Activated T-helper 17 cell treated with anti-CD3 and anti-CD28 coated beads, Interleukin-2, amount 50 U/mL, for 72 hours (primary cell): ENCODE measurements around the gene KIF15. TPM values are rescaled to one million over a fixed set of nuclear protein-coding genes. Genes with fewer than 3 reads are reported as not detected.
"Not testable (repeated sequence)": the region's sequence is repeated elsewhere in the genome, so short reads cannot be mapped to it uniquely, and the experiment has no call there.

Source experiments
- ATAC-seq: fragments of 150-1000 bp; cut with Tn5 transposase; replicated peaks from 2 replicates; pipeline ENCODE4 v1.10.0; 2021; ENCODE audit warnings: mild to moderate bottlenecking, moderate library complexity
- H3K27ac Mint-ChIP-seq: one replicate; pipeline ENCODE4 v1.8.0; 2022; ENCODE audit warnings: mixed read lengths
- H3K27me3 Mint-ChIP-seq: one replicate; pipeline ENCODE4 v1.8.0; 2022; ENCODE audit warnings: mixed read lengths
- H3K36me3 Mint-ChIP-seq: one replicate; pipeline ENCODE4 v1.8.0; 2022; ENCODE audit warnings: low read depth, mild to moderate bottlenecking, mixed read lengths
- H3K4me1 Mint-ChIP-seq: one replicate; pipeline ENCODE4 v1.8.0; 2022; ENCODE audit warnings: mixed read lengths
- H3K4me3 Mint-ChIP-seq: one replicate; pipeline ENCODE4 v1.8.0; 2022; ENCODE audit warnings: mild to moderate bottlenecking, mixed read lengths
- H3K9me3 Mint-ChIP-seq: one replicate; pipeline ENCODE4 v1.8.0; 2022; ENCODE audit warnings: mixed read lengths
- total RNA-seq, 2 donors: library from RNA; stranded (reverse); gene quantifications; one replicate each; pipeline ENCODE4 v1.2.3, GENCODE V29; 2022

The KIF15 gene
- total RNA-seq, 2 donors from 2014 or later, result 25.3 to 34.7 TPM

DNA sequence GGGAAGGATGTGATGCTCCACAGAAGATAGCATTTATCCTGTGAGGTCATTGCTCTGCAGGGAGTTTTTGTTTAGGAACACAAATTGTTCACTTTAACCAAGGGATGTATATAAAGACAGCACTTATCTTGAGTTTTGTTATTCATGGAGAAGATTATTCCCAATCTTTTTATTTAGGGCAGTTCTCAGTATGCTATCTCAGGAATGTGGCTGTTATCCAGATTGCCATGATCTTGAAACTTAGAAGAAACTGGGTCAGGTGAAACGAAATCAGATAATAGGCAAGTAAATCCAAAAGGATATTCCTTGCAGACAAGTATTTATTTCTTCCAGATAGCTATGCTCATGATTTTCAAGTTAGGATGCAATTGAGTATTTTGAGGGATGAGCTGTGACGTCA is 80.8 kb downstream of the KIF15 start:
- Mint-ChIP-seq H3K9me3 (no peaks in the 10 kb centered on the region), H3K36me3 (peaks cover 45% of the 10 kb centered on the region), H3K27me3 (no peaks in the 10 kb centered on the region), H3K27ac (no peak overlapping the region), H3K4me3 (no peak overlapping the region), H3K4me1 (no peaks in the 10 kb centered on the region)
- ATAC-seq, result no peak

DNA sequence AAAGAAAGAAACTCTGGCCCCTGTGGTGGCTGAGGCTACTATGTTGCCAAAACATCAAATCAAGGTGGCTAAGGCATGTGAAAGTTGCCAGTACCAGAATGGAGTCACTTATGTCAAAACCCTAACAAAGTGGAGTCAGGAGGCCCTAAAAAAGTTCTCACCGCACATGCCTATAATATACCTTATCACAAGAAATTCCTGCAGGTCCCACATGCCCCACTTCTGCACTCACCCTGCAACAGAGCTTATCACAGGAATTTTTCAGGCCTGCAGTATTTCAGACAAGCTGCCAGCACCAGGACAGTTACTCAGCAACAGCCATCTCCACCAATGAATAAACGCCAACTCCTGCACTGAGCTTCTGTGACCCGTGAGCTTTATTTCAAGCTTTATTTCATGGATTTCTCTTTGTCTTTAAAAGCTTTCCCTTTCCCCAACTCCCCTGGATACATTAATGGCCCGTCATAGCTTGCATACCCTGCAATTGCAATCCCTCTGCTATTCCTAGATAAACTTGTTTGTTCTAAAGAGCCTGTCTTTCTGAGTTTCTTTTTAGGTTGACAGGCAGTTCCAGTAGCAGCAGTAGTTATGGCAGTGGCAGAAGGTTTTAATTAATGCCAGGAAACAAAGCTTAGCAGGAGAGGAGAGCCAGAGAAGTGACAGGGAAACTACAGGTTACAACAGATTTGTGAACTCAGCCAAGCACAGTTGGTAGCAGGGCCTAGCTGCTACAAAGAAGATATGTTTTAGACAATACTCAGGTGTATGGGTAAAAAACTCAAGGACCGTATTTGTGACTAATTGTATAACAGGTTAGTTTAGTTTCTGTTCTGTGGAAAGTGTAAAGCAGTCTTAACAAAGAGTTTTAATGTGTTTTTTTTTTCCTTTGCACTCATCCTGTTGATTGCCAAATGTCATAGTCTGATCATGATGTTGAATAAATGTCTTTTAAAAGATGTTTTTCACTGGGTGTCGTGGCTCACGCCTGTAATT is 84.2 kb downstream of the KIF15 start:
- peaks cover 25% of the 10 kb centered on the region for H3K36me3 Mint-ChIP-seq
- ATAC-seq, result no peak
- H3K4me3 Mint-ChIP-seq, result no peak overlapping the region
- H3K27ac Mint-ChIP-seq, result peak overlapping the region; percentile 3
- no peaks in the 10 kb centered on the region for H3K9me3 Mint-ChIP-seq
- H3K4me1 Mint-ChIP-seq, result no peaks in the 10 kb centered on the region
- H3K27me3 Mint-ChIP-seq, result no peaks in the 10 kb centered on the region

DNA sequence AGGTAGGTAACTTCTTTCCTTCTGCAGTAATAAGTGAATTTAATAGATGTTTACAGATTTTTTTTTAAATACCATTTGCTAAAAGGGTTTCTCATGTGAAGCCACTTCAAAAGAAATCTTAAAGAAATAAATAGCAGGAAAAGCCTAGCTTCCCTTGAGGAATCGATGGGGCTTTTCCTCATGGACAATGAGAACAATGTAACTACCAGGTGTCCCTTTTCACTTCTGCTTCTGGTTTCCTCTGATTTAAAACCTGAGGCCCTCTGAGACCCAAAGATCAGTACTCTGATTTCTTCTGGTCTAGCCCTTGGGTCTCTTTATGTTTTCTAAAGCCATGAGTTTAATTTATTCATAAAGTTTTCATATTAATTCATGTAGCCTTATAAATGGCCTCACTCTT is 87.0 kb downstream of the KIF15 start:
- H3K9me3 Mint-ChIP-seq, result no peaks in the 10 kb centered on the region
- ATAC-seq, result no peak
- H3K27ac Mint-ChIP-seq, result no peak overlapping the region
- no peak overlapping the region for H3K4me3 Mint-ChIP-seq
- H3K4me1 Mint-ChIP-seq, result no peaks in the 10 kb centered on the region
- H3K27me3 Mint-ChIP-seq, result no peaks in the 10 kb centered on the region
- peaks cover 22% of the 10 kb centered on the region for H3K36me3 Mint-ChIP-seq

DNA sequence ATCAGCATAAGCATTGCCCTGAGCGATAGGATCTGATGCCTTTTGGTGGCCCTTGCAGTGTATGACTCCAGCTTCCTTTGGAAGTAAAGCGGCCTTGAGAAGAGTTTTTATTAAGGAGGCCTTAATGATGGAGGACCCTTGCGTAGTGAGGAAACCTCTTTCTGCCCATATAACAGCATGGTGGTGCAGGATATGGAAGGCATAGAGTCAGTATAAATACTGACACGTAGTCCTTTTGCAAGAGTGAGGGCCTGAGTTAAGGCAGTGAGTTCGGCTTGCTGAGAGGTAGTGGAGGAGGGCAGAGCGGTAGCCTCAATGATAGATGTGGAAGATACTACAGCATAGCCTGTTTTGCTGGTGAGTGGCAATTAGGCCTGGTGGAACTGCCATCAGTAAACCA is 95.1 kb downstream of the KIF15 start:
- not testable (repeated sequence) for H3K4me1 Mint-ChIP-seq, H3K36me3 Mint-ChIP-seq, H3K27ac Mint-ChIP-seq, H3K9me3 Mint-ChIP-seq, ATAC-seq, H3K27me3 Mint-ChIP-seq, H3K4me3 Mint-ChIP-seq

DNA sequence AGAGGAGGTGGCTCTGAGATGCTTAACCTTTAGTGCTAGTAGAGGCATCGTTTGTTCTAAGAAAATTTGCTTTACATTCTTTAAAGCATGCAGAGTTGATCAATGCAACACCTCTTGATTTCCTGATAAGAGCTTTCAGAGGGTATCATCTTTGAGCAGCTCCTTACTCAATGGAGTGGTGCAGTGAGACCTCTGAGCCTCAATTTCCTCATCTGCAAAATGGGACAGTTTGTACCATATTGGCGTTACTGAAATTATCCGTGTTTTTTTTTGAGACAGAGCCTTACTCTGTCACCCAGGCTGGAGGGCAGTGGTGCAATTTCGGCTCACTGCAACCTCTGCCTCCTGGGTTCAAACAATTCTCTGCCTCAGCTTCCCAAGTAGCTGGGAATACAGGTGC is 98.5 kb downstream of the KIF15 start:
- H3K9me3 Mint-ChIP-seq, result no peaks in the 10 kb centered on the region
- peaks cover 4% of the 10 kb centered on the region for H3K4me1 Mint-ChIP-seq
- H3K27me3 Mint-ChIP-seq, result no peaks in the 10 kb centered on the region
- no peak for ATAC-seq
- no peaks in the 10 kb centered on the region for H3K36me3 Mint-ChIP-seq
- H3K27ac Mint-ChIP-seq, result no peak overlapping the region
- H3K4me3 Mint-ChIP-seq, result no peak overlapping the region

DNA sequence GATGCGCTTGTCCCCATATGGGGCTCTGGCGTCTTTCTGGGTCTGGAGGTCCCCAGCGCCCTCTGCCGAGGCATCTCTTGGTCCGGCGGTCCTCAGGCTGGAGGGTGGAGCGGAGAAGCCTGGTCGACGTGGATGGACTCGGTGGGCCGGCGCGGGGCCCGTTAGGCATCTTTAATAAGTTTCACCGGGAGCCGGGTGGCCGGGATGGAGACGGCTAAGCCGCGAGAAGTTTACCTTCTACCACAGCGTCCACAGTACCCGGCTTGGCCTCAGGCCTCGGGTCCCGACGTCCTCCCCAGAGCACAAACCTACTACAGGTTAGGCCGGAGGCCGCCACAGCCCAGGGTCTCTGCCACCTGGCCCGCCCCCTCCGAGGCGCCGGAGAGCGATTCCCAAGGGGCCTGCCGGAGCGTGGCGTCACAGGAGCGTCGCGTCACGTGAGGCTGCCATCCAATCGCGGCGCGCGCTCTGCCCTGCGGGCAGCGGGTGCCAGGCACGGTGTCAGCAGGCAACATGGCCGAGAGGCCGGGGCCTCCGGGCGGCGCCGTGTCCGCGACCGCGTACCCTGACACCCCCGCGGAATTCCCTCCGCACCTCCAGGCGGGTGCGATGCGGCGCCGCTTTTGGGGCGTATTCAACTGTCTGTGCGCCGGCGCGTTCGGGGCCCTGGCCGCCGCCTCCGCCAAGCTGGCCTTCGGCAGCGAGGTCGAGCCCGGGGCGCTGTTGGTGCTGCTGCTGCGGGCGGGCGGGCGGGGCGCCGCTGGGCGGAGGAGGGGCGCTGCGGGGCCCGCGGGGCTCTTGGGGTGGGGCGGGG is 100.0 kb downstream of the KIF15 start, which contains the start of gene TMEM42:
TSS of gene TMEM42 (plus strand) at position 501 of the 814 bp plus-strand sequence. CDS start at position 514, 13 bp downstream.
- peak; percentile 99 for ATAC-seq
- Mint-ChIP-seq H3K9me3 (no peaks in the 10 kb centered on the region), H3K4me3 (peak within 1 kb of the TSS; percentile 84), H3K4me1 (peaks cover 13% of the 10 kb centered on the region), H3K36me3 (no peaks in the 10 kb centered on the region), H3K27ac (peak within 1 kb of the TSS; percentile 87), H3K27me3 (no peaks in the 10 kb centered on the region)

DNA sequence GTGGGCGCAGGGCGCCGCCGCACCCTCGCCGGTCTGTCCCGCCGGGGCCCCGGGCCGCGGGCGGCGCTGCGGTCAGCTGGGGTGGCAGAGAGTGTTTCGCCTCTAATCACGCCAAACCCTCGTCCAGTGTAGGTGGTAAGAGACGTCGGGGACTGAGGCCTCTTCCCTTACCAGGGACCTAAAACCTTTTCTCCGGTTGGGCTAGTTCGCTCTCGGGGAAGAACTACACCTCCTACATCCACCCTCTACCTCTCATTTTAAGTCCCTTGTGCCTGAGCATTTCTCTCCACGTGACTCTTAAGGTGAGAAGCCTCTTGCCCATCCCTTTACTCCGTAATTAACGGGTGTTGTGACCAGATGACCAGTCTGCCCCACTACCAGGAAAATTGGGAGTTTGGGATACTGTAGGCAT is 100.6 kb downstream of the KIF15 start:
- Mint-ChIP-seq H3K4me3 (peak overlapping the region; percentile 84), H3K4me1 (peaks cover 17% of the 10 kb centered on the region), H3K36me3 (no peaks in the 10 kb centered on the region), H3K27ac (peak overlapping the region; percentile 80), H3K9me3 (no peaks in the 10 kb centered on the region), H3K27me3 (no peaks in the 10 kb centered on the region)
- ATAC-seq, result peak; percentile 27

DNA sequence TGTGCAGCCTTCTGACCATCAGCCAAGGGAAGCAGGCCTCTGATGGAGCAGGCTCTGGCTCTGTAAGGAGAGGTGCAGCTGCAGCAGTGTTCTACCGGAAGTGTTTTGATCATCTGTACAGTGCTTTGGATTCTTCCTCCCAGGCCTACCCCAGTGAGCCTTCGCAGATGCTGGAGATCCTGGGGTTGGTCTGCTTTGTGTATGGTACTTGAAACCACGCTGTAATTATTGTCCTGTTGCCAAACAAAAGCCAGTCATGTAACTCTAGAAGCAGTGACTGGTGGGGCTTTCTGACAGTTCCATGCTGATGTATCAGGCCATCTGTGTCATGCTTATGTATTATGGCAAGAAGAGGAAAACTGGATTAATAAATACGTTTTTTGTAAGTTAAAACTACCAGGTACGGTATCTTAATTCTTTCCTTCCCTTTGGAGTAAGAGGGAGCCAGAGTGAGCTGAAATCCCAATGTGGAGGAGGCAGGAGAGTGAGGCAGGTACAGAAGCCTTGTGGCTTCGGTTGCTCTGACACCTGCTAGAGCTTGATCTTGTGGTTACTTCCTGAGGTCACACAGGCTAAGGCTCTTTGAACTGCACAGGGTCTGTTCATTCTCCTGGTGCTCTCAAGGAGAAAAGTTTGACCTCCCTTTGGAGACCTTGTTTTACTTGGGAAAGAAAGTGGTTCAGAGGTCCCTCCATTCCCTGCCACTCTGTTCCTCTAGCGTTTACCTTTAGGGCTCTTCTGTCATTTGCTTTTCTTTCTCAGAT is 103.9 kb downstream of the KIF15 start:
- H3K27ac Mint-ChIP-seq, result peak overlapping the region; percentile 76
- H3K4me3 Mint-ChIP-seq, result peak overlapping the region; percentile 35
- no peaks in the 10 kb centered on the region for H3K27me3 Mint-ChIP-seq
- H3K36me3 Mint-ChIP-seq, result no peaks in the 10 kb centered on the region
- ATAC-seq, result no peak
- H3K9me3 Mint-ChIP-seq, result peaks cover 3% of the 10 kb centered on the region
- H3K4me1 Mint-ChIP-seq, result peaks cover 17% of the 10 kb centered on the region

DNA sequence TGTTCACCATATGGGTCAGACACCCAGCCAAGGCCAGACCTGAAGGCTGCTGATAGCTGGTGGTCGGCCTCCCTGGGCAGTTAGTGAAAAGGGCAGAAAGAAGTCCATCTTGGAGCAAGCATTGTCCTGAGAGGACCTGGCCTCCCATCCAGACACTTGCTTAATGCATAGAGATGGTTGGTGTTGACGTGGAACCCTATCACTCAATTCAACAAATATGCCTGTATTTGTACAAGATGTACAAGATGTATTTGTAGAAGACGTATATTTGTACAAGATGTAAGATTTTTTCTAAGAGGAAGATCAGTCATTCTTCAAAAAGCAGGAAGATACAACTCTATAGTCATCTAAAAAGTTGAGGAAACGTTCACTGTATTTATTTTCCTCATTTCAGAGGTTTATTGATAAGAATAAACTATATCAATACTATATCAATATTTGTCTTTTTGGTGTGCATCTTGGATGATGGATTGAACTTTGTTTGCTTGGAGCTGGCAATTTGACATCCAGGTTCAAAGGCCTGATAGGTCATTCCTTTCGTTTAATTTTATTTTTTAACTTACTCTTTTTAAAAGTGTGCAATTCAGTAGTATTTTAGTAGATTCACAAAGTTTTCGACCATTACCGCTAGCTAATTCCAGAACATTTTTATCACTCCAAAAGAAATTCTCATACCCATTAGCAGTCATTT is 106.0 kb downstream of the KIF15 start:
- Mint-ChIP-seq H3K27me3 (no peaks in the 10 kb centered on the region), H3K4me3 (no peak overlapping the region), H3K27ac (peak overlapping the region; percentile 76), H3K36me3 (no peaks in the 10 kb centered on the region), H3K4me1 (peaks cover 16% of the 10 kb centered on the region), H3K9me3 (peaks cover 3% of the 10 kb centered on the region)
- ATAC-seq, result no peak

DNA sequence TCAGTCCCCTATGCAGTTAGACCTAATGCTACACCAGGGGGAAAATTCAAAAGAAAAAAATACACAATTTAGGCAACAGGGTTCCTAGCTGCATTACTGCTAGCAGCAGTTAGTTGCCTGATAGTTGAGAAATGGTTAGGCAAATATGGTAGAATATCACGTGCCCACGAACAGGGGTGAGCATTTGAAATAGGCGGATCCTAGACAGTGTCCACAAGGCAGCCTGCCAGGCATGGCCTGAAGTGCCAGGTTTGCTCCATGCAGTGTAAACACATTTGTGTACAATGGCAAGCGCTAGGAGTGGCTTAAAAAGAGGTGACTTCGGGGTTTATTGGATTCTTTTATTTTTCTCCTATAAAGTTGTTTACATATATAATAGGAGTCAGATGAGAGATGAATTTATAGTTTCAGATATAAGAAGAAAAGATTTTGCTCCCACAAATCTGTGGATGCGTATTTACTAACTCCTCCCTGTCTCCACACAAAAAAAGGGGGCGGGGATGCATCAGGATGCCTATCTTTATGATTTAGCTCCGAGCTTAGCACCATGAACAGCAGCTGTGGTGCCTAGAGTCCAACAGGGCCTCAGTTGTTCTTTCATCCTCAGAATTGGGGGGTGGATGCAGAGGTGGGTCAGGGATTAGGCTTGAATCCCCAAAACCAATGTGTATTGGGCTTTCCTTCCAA is 108.9 kb downstream of the KIF15 start:
- Mint-ChIP-seq H3K4me3 (no peak overlapping the region), H3K27ac (no peak overlapping the region), H3K4me1 (peaks cover 10% of the 10 kb centered on the region), H3K36me3 (no peaks in the 10 kb centered on the region), H3K9me3 (peaks cover 3% of the 10 kb centered on the region), H3K27me3 (no peaks in the 10 kb centered on the region)
- ATAC-seq, result no peak

DNA sequence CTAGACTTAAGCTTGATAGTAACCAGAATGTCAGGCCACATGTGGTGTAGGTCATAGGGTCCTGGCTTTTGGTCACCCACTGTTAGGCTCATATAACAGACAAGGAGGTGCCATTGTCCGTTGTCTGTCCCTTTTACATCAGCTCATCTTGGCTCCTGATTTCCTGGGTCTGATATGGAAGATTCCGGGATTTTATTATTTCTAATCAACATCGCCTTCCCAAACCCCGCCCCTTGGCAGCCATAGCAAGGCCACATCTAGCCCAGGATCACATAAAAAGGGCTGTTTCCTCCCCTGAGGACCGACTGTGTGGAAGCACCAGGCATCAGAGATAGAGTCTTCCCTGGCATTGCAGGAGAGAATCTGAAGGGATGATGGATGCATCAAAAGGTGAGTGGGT is 112.7 kb downstream of the KIF15 start, which contains the start of gene TGM4:
TSS of gene TGM4 (plus strand) at position 301 of the 400 bp plus-strand sequence. CDS start at position 372, 71 bp downstream.
- Mint-ChIP-seq H3K4me1 (no peaks in the 10 kb centered on the region), H3K4me3 (no peak within 1 kb of the TSS), H3K9me3 (no peaks in the 10 kb centered on the region), H3K27ac (no peak within 1 kb of the TSS), H3K27me3 (peaks cover 6% of the 10 kb centered on the region), H3K36me3 (no peaks in the 10 kb centered on the region)
- ATAC-seq, result no peak

DNA sequence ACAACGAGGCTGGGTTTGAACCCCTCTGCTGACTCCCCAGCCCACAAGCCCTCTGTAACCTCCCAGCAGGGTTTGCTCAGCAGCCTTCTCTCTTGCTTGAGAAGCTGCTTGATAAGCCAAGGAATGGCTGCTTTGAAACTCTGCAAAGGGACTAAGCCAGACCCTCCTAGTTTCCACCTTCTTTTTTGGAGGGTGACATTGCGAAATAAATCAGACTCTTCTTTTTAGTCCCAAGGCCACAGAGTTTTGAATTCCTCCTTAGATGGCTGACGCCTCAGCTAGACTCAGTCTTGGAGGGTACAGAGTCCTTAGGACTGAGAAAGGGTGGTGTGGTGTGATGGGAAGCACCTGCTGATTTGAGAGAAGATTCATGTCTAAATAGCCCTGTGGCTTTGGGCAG is 114.0 kb downstream of the KIF15 start:
- Mint-ChIP-seq H3K4me1 (no peaks in the 10 kb centered on the region), H3K4me3 (no peak overlapping the region), H3K36me3 (no peaks in the 10 kb centered on the region), H3K27me3 (peaks cover 6% of the 10 kb centered on the region), H3K27ac (no peak overlapping the region), H3K9me3 (no peaks in the 10 kb centered on the region)
- no peak for ATAC-seq

DNA sequence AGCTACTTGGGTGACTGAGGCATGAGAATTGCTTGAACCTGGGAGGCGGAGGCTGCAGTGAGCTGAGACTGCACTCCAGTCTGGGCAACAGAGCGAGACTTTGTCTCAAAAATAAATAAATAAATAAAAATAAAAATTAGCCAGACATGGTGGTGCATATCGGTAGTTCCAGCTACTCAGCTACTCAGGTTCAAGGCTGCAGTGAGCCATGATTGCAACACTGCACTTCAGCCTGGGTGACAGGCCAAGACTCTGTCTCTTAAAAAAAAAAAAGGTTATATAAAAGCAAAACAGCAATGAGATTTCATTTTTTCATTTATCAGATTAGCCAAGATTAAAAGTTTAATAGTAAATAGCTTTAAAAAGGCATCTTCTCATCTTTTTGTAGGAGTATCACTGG is 115.7 kb downstream of the KIF15 start:
- ATAC-seq, result no peak

More for the DNA sequence above, 115.7 kb downstream of the KIF15 start:
- Mint-ChIP-seq H3K4me1 (no peaks in the 10 kb centered on the region), H3K27me3 (peaks cover 6% of the 10 kb centered on the region), H3K4me3 (no peak overlapping the region), H3K36me3 (no peaks in the 10 kb centered on the region), H3K9me3 (no peaks in the 10 kb centered on the region), H3K27ac (no peak overlapping the region)
